Stimulated activated CD8-positive, alpha-beta memory T cell treated with anti-CD3 and anti-CD28 coated beads, Interleukin-15, amount 100 ng/mL, for 48 hours (primary cell): ENCODE results near the gene NBAS.
"Not testable (repeated sequence)": the region's sequence is repeated elsewhere in the genome, so short reads cannot be mapped to it uniquely, and the experiment has no call there.

Source experiments
- DNase-seq, 2 donors: peaks; one replicate each; pipeline ENCODE4 v3.0.0-alpha.2; 2020; ENCODE audit warnings: low read depth in 2 of 2

Gene NBAS

DNA sequence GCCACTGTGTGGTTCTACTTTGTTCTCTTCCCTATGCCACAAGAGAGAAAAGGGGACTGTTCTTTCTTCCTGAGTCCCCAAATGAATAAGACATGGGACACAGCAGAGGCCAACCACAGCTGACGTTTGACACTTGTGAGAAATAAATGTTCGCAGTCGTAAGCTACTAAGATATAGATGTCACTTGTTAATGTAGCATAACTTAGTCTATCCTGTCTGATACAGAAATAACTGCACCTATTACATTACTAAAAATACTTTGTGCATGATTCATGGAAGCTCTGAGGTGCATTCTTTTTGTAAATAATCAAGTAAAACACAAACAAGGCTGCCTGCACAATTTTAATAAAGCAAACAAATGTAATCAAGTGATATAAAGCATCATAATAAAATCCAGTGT lies 148.8 kb downstream of the NBAS start:
- no peak for DNase-seq

- no peak for DNase-seq
Measured at GRCh38 chr2:15410884-15411283, 150.2 kb downstream of the NBAS start.

- no peak for DNase-seq
Measured at GRCh38 chr2:15408759-15409158, 152.4 kb downstream of the NBAS start.

DNA sequence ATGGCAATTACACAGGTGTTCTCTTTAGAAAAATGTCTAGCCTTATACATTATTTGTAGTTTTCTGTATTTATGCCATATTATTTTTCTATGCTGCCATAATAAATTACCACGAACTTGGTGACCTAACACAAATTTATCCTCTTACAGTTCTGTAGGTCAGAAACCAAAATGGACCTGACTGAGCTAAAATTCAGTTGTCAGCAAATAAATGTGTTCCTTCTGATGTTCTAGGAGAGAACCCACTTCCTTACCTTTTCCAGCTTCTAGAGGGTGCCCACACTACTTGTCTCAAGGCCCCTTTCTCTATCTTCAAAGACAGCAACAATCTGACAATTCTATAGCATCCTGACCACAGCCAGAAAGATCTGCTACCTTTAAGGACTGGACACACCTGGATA lies 153.5 kb downstream of the NBAS start:
- DNase-seq, result no peak

DNA sequence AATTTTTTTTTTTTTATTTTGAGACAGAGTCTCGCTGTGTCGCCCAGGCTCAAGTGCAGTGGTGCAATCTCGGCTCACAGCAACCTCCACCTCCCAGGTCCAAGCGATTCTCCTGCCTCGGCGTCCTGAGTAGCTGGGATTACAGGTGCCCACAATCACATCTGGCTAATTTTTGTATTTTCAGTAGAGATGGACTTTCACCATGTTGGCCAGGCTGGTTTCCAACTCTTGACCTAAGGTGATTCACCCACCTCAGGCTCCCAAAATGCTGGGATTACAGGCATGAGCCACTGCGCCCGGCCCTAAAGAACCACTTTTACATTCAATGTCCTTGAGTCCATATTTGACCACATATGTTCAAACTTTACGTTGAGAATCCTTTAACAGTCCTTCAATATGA lies 156.6 kb downstream of the NBAS start:
- DNase-seq, result not testable (repeated sequence)

- no peak for DNase-seq
Measured at GRCh38 chr2:15400240-15400826, 160.8 kb downstream of the NBAS start.

GRCh38 chr2:15399241-15399640 lies 161.9 kb downstream of the NBAS start:
- no peak for DNase-seq

DNA sequence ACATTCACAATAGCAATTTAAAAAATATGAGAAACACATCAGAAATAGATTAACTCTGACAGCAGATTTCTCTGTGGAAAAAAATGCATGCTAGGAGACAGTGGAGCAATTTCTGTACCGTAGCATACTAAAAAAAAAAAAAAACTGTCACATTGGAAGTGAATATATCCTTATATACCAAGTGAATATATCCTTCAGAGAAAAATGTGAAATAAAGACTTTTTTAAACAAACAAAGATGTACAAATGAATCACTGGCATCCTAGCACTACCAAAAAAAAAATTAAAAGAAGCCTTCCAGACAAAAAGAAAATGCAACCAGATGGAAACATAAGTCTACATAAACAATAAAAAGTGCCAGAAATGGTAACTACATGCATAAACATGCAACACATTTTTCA lies 169.4 kb downstream of the NBAS start:
- no peak for DNase-seq

GRCh38 chr2:15389895-15390294 lies 171.2 kb downstream of the NBAS start:
- DNase-seq, result no peak

GRCh38 chr2:15389326-15389700 lies 171.8 kb downstream of the NBAS start:
- DNase-seq, result no peak

- no peak for DNase-seq
Measured at GRCh38 chr2:15388406-15389325, 172.5 kb downstream of the NBAS start.

- no peak for DNase-seq
Measured at GRCh38 chr2:15385184-15385583, 175.9 kb downstream of the NBAS start.

DNA sequence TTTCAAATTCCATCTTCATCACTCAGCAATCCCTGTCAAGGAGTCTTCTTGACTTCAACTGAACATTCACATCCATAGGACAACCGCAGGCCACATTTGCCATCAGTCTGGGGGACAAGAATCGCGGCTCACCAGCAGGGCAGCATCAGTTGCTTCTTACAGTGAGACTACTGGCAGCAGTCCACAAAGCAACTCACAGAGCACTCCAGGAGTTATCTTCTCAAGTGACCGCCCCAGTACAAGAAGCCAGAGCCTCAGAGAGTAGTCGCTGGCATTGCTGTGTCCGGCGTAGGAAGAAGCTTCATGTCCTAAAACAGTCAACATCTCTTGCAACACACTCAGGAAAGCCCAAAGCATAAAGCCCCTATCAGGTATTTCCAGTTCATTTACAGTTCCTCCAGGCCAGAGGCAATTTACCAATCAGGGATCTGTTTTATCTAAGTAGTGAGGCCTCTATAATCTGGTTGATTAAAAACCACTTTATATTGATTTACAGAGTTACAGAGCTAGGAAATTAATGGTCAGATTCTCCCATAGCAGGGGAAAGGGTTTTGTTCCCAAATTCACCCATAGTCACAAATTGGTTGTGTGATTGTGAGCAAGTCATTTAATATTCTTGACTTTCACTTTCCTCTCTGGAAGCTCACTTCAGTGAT lies 177.3 kb downstream of the NBAS start:
- no peak for DNase-seq

GRCh38 chr2:15378148-15378908 lies 182.8 kb downstream of the NBAS start:
- DNase-seq, result no peak

DNA sequence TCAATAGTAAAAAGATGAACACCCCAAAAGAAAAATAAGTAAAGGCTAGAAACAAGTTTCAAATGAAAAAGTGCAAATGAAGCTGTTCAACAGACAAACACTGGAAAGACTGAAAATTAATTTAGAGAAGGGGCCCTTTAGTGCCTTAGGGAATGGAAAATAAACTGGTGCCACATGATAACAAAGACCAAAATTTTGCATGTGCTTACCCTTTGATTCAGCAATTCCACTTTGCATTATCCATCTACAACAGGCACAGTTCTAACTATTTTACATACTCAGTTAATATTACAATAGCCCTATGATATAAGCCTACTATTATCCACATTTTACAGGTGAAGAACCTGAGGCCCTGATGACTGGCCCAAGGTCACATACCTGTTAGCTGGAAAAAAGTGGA lies 183.9 kb downstream of the NBAS start:
- DNase-seq, result no peak

DNA sequence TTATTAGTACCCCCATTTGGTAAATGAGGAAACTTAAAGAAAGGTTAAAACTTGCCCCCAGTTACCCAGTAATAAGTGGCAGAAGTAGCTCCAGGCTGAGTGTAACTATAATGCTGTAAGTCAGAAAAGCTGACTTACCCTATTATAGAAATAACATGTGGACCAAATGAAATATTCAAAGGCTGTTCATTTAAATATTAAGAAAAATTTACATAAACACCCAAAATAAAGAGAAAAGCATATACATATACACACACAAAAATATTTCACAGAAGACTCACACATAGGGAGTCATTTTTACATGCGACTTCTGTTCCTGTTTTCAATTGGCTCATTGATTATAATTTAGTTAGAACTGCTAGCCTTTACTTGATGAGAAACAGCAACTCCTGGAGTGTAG lies 189.1 kb downstream of the NBAS start:
- DNase-seq, result no peak

GRCh38 chr2:15369129-15369528 lies 192.0 kb downstream of the NBAS start:
- no peak for DNase-seq

DNA sequence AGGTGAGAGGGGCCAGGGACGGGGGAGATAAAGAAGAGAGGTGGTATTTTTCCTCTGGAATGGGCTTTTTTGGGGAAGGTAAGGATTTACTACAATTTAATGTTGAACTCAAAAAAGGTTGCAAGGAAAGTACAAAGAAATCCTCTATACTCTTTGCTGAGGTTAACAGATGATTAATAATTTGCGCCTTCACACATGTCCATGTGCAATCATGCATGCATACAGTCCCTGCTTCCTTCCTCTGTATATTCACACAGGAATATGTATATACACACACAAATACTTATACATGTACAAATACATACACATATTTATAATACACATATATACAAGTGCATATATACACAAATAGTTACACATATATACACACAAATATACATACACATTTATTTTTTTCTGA lies 193.4 kb downstream of the NBAS start:
- no peak for DNase-seq

DNA sequence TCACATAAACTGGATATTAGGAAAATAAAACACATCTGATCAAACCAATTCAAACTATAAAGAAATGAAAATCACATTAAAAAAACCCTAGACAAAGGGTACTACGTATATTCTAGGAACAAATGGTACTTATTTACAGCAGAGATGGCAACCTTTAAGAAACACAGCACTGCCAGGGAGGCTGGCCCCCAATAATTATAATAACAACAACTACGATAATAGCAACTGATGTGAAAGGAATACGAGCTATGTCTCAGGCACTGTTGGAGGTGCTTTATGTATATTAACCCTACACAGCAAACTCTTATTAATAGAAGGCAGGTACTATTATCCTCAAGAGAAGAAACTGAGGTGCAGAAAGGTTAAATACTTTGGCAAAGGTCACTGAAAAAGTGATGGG lies 193.9 kb downstream of the NBAS start:
- no peak for DNase-seq

- DNase-seq, result no peak
Measured at GRCh38 chr2:15365411-15365810, 195.7 kb downstream of the NBAS start.

- DNase-seq, result no peak
Measured at GRCh38 chr2:15364561-15364960, 196.6 kb downstream of the NBAS start.

- no peak for DNase-seq
Measured at GRCh38 chr2:15363734-15364133, 197.4 kb downstream of the NBAS start.
